ENCODE results near the gene ELOVL5.
"Not testable (repeated sequence)": the region's sequence is repeated elsewhere in the genome, so short reads cannot be mapped to it uniquely, and the experiment has no call there.

Gene ELOVL5

DNA sequence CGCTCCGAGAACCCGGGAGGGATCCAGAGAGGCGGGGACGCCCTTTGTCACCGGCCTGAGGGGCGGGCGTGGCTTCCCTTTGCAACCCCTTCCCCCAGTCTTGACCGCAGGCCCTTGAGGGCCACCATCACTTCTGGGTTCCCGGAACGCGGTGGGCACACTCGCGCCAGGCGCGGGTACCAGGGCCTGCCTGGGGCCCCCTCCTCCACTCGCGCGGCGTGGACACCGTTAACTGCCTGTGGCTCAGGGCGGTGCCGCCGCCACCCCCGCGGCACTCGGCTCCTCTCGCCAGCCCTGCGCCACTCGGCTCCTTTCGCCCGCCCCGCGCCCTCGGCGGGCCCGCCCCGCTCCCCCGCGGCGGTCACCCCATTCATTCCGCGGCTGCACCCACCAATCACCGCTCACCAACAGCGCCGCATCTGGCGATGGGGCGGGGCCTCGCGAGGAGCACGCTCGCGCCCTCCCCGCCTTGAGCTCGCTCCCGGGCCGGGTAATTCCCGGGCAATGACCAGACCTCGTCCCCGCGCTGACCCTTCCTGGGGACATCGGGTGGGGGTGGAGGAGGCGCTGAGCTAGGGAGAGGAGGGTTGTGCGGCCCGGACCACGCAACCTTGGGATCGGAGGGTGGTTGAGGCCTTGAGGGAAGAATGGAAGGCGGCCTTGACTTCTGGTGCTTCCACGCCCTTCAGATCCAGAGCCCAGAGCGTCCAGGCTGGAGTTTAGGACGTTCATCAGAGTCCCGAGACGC lies 10.5 kb upstream of the ELOVL5 start:
- peak; percentile 95 for DNase-seq (ENCODE audit: low read depth, low spot score)

DNA sequence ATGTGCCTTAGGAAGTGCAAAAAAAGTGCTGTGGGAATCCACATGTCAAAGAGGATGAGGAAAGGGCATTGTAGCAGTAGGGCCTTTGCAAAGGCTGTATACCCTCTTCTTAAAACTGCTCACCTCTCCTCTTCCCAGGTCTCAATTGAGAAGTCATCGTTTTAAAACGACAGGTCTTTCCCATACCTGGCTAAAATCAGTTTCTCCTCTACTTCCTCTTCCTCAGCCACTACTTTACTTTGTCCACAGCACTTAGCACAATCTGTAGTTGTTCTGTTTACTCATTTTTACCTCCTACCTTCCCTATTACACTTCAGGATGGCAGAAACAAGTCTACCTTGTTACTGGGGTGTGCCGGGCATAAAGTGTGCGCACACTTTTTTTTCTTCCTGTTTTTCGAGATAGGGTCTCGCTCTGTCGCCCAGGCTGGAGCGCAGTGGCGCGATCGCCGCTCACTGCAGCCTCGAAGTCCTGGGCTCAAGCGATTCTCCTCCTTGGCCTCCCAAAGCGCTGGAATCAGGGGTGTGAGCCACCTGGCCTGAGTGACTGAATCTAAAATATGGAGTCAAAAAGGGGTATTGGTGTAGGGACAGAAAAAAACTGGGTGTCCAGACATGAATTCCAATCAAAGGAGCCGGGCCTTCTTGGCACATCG lies 9.8 kb upstream of the ELOVL5 start:
- DNase-seq (ENCODE audit: low read depth, low spot score) = no peak

DNA sequence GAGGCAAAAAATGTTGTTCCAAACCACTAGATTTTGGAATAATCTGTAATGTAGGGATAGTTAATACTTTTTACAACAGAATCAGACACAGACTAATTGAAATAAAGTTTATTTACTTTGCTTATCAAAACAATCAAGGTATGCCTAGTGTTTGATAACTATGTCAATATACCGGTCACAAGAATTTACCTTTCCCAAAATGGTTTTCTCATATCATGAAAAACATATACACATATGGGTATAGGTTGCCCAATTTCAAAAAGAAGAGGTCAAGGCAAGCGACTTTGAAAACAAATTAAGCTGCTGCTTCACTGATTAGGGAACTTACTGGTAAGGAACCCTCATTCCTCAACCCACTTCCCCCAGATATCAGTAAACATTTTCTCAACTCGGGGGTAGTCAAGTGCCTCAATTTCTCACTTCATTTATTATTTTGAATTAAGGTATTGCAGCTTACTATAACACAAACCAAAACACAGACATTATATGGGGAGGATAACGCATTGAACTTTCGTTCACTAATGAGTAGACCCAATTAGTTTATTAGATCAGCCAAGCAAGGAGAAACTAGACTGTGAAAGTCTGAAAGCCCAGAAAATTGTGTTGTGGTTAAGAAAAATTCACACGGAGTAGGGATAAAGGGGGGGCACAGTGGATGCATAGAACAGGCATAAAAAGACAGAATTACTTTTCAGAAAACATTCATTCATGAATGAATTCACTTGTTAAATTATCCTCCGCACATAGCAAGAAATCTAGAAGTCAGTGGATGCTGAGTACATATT lies 9.0 kb upstream of the ELOVL5 start:
- no peak for DNase-seq (ENCODE audit: low read depth, low spot score)

DNA sequence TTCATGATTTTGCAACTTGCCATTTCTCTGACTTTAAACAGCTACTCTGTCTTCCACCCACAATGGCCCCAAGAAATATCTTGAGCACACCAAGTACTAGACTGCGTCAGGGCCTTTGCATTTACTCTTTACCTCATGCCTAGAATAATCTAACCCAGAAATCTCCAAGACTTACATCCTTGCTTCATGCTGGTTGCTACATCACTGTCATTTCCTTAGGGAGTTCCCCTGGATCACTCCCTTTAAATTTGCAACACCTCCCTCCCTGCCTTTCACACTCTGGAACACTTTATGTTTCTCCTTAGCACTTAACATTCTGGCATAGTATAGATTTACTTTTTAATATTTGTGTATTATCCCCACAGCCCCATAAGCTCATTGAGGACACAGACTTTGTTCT lies 4.9 kb upstream of the ELOVL5 start:
- DNase-seq (ENCODE audit: low read depth, low spot score) = no peak

DNA sequence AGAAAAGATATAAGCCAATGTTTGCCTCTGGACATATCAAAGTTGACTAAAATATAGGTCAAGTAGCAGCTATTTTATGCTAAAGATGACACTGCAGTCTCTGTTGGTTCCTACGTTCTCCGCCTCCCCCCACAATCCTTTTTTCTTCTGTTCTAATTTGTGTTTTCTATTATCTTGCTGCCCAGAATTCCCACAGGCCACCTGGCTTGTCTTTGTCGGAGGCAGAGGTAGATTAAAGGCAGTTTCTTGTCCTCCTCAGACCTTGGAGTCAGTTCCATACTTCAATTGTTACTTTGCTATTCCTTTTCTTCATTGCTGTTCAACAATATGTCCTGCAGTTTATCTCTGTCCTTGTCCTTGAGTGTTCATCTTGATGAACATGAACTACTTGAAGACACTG lies 3.6 kb upstream of the ELOVL5 start:
- DNase-seq (ENCODE audit: low read depth, low spot score) = no peak

DNA sequence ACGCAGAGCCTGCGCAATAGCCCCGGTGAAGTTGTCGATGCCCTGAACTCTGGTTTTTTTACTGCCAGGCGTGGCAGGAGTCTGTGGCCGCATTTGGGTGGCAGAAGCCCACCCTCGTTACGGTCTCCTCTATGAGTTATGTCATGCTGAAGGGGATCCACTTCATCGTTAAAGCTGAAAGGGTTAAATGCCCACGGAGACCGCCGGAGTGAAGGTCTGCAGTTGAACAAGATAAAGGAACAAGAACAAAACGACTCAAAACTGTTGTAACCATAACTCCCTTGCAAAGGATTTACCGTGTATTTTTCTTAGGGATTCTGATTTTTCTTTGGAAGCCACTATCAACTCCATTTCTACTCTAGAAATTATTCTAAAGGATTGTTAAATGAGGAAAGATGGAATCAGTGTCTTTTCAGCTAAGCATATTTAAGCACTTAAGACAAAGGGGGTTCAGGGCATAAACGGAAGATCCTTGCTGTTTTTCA lies 501 bp upstream of the ELOVL5 start:
- no peak for DNase-seq (ENCODE audit: low read depth, low spot score)

DNA sequence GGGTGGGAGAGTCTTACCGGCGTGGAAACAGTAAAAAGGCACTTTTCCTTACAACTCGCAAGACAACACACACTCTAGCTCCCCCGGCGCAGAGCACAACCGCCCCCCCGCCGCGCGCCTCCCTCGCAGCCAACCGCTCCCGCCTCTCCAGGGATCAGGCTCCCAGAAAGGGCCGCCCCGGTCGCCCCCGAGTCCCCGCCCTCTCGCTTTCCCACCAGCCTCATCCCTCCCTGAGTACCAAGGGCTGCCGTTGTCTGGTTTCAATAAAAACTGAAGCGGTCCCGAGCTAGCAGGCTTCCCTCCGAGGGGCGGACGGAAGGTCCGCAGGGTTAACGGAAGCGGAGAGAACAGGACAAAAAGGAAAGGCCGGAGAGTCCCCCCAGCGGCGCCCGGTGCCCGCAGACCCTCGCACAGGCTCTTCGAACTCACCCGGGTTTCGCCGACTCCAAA lies 804 bp downstream of the ELOVL5 start:
- no peak for DNase-seq (ENCODE audit: low read depth, low spot score)

DNA sequence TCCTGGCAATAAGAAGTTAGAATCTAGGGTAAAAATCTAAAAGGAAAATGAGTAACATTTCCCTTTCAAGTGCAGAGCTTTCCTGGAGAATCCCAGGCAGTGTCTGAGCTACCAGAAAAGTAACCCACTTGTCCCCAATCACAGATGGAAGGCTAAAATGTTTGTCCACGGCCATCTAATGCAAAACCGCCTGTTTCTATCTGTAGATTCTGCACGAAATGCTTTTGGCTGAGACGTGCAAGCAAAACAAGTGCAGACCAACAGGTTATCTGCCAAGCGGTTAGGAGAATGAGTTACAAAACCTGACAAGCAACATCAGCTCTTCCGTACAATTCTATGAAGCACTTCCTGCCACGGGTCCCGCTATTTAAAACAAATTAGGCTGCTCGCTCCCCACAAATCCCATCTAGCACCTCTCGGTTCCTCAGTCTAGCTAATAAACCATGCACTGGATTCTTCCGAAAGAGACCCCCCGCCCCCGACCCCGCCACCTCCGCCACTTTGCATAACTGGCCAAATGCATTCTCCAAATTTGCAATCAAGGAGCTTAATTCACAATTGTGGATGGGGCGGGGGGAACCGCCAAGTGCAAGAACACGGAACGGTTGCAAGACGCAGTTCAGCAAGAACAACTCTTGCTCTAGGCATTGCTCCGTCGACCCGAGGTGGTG lies 1.4 kb downstream of the ELOVL5 start:
- DNase-seq (ENCODE audit: low read depth, low spot score) = no peak

DNA sequence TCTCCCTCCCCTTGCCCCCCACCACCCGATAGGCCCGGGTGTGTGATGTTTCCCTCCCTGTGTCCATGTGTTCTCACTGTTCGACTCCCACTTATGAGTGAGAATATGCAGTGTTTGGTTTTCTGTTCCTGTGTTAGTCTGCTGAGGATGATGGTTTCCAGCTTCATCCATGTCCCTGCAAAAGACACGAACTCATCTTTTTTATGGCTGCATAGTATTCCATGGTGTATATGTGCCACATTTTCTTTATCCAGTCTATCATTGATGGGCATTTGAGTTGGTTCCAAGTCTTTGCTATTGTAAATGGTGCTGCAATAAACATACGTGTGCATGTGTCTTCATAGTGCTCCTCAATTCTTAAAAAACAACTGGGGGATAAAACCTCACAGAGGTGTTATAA lies 2.7 kb downstream of the ELOVL5 start:
- DNase-seq (ENCODE audit: low read depth, low spot score) = not testable (repeated sequence)

DNA sequence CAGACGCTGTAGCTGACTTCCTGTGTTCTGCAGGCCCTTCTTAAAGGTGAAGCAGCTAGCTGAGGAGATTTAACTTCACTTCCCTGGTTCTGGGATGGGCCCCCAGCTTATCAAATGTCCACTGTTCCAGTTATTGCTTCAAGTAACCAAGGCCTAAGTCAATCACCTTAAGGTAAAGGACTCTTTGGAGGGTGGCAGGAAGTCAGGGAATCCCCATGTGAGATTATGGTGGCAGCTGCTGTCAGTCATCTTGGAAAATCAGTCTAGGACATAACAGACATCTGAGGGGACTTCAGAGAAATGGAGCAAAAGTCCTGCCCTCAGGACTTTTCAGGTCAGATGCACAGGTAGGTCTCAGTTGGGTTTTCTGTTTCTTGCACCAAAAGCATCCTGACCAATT lies 3.8 kb downstream of the ELOVL5 start:
- DNase-seq (ENCODE audit: low read depth, low spot score) = no peak

DNA sequence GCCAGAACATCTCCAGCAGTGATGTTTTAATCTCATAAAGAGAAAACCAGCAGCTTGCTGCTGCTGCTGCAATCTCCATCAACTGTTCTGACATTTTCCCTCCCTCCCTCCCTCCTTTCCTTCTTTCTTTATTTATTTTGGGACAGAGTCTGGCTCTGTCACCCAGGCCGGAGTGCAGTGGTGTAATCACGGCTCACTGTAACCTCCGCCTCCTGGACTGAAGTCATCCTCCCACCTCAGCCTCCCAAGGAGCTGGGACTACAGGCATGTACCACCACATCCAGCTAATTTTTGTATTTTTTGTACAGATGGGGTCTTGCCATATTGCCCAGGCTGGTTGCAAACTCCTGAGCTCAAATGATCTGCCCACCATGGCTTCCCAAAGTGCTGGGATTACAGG lies 5.7 kb downstream of the ELOVL5 start:
- DNase-seq (ENCODE audit: low read depth, low spot score) = no peak

DNA sequence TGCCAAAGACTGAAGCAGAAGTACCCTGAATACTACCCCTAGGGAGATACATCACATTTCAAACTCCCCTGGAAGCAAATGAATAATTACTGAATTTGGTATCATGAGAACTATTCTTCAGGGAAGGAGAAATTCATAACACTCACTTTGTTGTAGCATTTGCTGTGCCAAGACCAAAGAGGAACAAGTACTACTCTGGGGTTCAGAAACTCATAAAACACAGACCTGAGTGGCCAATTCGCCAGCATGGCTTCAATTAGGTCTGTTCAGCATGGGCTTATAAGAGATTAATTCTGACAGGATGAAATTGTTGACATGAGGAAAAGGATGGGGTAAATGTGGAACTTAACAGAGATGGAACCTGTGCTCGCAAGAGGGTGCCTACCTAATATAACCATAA lies 6.5 kb downstream of the ELOVL5 start:
- DNase-seq (ENCODE audit: low read depth, low spot score) = no peak

DNA sequence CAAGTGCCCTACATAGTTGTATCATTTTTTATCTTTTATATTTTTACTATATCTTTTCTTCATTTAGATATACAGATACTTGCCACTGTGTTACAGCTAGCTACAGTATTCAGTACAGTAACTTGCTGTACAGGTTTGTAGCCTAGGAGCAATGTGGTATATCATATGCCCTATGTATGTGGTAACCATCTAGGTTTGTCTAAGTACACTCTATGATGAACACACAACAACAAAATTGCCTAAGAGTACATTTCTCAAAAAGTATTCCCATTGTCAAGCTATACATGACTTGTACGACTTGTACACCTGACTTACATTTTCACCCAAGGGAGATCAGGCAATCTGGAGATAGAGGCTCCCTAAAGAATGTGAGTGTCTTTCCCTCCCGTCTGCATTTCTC lies 8.2 kb downstream of the ELOVL5 start:
- DNase-seq (ENCODE audit: low read depth, low spot score) = no peak

DNA sequence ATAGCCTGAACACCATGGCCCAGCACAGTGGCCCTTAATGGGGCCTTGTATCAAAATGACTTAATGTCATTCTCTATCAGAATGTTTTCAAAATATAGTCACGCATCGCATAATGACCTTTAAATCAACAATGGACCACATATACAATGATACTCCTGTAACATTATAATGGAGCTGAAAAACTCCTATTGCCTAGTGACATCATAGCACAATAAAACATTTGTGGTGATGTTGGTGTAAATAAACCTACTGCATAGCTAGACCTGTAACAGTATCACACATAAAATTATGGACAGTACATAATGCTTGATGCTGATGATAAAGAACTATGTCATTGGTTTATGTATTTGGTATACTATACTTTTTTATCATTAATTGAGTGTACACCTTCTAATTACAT lies 9.3 kb downstream of the ELOVL5 start:
- DNase-seq (ENCODE audit: low read depth, low spot score) = no peak

DNA sequence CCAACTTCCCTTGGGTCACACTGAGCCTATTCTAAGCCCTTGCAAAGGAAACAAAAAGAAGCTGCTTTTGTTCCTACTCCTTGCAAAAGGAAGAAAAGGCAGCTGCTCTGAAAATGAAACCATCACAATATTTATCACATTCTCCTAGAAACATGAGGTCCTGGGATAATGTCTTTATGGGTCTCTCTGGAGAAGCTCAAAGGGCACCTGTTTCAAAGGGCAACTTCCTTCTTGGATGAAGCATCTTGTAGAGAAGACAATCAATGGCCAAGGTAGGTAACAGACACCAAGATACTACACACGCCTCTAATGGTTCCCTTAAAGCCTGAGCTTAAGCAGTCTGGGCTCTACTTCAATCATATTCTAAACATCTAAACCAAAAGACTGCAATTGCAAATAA lies 10.4 kb downstream of the ELOVL5 start:
- no peak for DNase-seq (ENCODE audit: low read depth, low spot score)

DNA sequence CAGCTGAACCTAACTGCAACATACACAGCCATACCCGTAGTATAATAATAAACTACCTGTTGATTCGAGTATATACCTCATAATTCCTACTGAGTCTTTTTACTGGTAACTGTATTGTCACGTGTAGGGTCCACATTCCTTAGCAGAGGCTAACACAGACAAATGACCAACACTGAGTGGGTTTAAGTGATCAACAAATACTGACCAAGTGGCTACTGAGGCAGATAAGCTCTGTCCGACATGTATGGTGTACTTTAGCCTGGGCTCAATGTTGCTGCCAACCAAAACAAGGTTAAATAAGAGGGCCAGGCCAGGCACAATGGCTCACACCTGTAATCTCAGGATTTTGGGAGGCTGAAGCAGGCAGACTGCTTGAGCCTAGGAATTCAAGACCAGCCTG lies 12.7 kb downstream of the ELOVL5 start:
- DNase-seq (ENCODE audit: low read depth, low spot score) = no peak

DNA sequence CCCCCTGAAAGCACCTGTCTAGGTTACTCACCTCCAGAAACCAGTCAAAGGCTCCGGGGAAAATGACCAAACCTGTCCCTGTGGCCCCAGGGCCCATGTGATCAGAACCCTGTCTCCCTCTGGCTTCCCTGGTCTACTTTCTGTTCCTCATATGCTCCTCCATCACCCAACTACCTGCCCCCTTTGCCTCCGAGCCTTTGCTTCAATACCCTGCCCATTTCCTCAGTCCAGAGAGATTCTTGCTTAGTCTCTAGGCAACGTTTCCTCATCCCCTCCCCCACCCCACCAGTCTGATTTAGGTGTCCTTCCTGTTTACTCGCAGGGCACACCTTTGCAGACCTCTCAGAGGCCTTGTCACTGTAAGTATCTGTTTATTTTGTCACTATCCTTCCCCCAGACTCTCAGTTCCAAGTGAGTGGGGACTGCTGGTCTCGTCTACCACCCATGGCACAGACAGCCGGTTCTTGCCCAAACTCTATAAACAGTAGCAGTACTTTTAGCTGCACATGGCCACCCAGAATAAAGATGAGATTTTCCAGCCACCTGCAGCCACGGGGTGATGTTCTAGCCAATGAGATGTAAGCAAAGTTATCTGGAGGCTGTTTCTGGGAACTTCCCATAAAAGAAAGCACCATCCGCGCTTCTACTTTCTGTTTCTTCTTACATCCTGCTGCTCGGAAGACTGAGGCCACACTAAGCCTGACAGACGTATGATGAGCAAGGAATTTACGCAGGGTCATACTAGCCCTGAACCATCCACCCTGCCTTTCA lies 13.3 kb downstream of the ELOVL5 start:
- no peak for DNase-seq (ENCODE audit: low read depth, low spot score)

DNA sequence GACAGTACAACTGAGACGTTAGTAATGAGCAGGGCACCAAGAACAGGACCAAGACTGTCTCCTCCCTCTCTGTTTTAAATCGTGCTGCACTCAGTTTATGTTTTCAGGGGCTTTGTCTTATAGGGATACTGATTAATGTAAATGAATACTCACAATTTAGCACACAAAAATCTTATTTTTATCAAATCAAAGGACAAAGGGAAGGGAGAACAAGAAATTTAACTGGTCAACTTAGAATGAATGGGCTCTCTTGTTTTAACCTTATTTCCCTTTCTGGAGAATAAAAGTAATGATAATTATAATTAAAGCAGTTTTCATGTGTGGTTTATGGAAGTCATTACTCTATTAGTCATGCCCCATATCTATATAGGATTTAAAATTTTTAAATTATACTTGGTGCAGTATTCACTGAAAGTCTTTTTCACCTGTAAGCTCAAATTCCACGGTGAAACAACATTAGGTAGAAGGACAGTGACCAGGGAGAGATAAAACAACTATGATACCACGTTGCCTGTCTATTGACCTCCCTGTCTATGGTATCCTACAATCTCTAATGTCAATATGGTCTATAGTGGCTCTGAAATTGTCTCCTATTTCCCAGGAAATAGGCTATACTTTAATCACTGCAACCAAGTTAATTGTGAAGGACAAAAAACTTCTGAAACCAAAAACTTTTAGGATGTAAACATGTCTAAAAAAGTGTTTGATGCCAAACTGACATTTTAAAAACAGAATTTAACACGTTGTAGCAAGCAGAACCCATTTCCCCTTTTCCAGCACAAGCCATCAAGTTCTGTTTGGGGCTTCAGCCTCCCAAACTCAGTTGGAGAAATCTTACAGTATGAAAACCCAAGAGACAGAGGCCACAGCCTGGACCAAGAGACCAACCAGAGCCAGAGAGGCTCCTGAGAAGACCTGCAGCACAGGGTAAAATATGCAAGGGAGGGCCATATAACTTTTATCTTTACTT lies 15.0 kb downstream of the ELOVL5 start:
- DNase-seq (ENCODE audit: low read depth, low spot score) = no peak

DNA sequence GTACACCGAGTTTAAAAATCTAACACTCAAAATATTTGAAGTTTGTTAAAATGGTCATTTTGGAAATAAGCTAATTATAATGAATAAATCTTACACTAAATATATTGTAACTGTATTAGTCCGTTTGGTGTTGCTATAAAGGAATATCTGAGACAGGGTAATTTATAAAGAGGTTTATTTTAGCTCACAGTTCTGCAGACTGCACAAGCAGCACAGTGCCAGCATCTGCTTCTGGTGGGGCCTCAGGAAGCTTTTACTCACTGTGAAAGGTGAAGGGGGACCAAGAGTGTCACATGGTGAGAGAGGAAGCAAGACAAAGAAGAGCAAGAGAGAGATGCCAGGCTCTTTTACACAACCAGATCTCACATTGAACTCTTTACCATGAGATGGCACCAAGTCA lies 17.1 kb downstream of the ELOVL5 start:
- DNase-seq (ENCODE audit: low read depth, low spot score) = no peak

DNA sequence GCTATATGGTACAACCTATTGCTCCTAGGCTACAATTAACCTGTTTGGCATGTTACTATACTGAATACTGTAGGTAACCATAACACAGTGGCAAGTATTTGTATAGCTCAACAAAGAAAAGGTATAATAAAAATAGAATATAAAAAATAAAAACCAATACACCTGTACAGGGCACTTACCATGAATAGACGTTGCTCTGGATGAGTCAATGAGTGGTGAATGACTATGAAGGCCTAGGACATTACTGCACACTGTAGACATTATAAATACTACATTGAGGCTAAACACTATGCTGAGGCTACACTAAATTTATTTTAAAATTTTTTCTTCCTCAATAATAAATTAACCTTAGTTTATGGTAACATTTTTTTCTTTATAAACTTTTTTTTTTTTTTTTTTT lies 18.6 kb downstream of the ELOVL5 start:
- DNase-seq (ENCODE audit: low read depth, low spot score) = no peak
